Memory B cell (primary cell): ENCODE results near the gene AGBL1.

Experiments
- ATAC-seq: fragments of 150-1000 bp; cut with Tn5 transposase; 2 replicates; pipeline ENCODE4 v1.10.0; 2021; ENCODE audit warnings: low read depth, mild to moderate bottlenecking, moderate library complexity
- DNase-seq, 2 donors: peaks; one replicate each; pipeline ENCODE4 v3.0.0; 2022; ENCODE audit warnings: low spot score in 2 of 2
- H3K27ac Mint-ChIP-seq: one replicate; pipeline ENCODE4 v1.8.0; 2022; ENCODE audit warnings: mild to moderate bottlenecking, moderate library complexity, mixed read lengths
- H3K27me3 Mint-ChIP-seq: one replicate; pipeline ENCODE4 v1.8.0; 2022; ENCODE audit warnings: mixed read lengths
- H3K36me3 Mint-ChIP-seq: one replicate; pipeline ENCODE4 v1.8.0; 2022; ENCODE audit warnings: mild to moderate bottlenecking, mixed read lengths
- H3K4me1 Mint-ChIP-seq: one replicate; pipeline ENCODE4 v1.8.0; 2022; ENCODE audit warnings: mixed read lengths
- H3K4me3 Mint-ChIP-seq: one replicate; pipeline ENCODE4 v1.8.0; 2022; ENCODE audit warnings: mild to moderate bottlenecking, moderate library complexity, mixed read lengths
- H3K9me3 Mint-ChIP-seq: one replicate; pipeline ENCODE4 v1.8.0; 2022; ENCODE audit warnings: mixed read lengths

AGBL1 gene

GRCh38 chr15:86317384-86317740, 237.7 kb downstream of the AGBL1 start:
- peaks cover 10% of the 10 kb centered on the region for H3K9me3 Mint-ChIP-seq
- no peaks in the 10 kb centered on the region for H3K4me1 Mint-ChIP-seq
- no peaks in the 10 kb centered on the region for H3K27me3 Mint-ChIP-seq
- DNase-seq, result no peak
- no peak overlapping the region for H3K27ac Mint-ChIP-seq
- no peak for ATAC-seq
- H3K36me3 Mint-ChIP-seq, result no peaks in the 10 kb centered on the region
- H3K4me3 Mint-ChIP-seq, result no peak overlapping the region

- no peak overlapping the region for H3K4me3 Mint-ChIP-seq
- H3K27ac Mint-ChIP-seq, result no peak overlapping the region
- ATAC-seq, result no peak
- no peaks in the 10 kb centered on the region for H3K36me3 Mint-ChIP-seq
- no peak for DNase-seq
- peaks cover 4% of the 10 kb centered on the region for H3K27me3 Mint-ChIP-seq
- peaks cover 7% of the 10 kb centered on the region for H3K9me3 Mint-ChIP-seq
- H3K4me1 Mint-ChIP-seq, result no peaks in the 10 kb centered on the region
Measured at GRCh38 chr15:86322629-86323028, 243.0 kb downstream of the AGBL1 start.

- Mint-ChIP-seq H3K27ac (no peak overlapping the region), H3K4me3 (no peak overlapping the region), H3K27me3 (peaks cover 4% of the 10 kb centered on the region), H3K9me3 (peaks cover 3% of the 10 kb centered on the region), H3K36me3 (no peaks in the 10 kb centered on the region), H3K4me1 (no peaks in the 10 kb centered on the region)
- ATAC-seq (no peak), DNase-seq (no peak)
Measured at GRCh38 chr15:86327230-86327865, 247.7 kb downstream of the AGBL1 start.

GRCh38 chr15:86328658-86329057, 249.0 kb downstream of the AGBL1 start:
- H3K9me3 Mint-ChIP-seq, result peaks cover 3% of the 10 kb centered on the region
- no peaks in the 10 kb centered on the region for H3K4me1 Mint-ChIP-seq
- H3K27me3 Mint-ChIP-seq, result peaks cover 4% of the 10 kb centered on the region
- no peak overlapping the region for H3K27ac Mint-ChIP-seq
- DNase-seq, result no peak
- no peaks in the 10 kb centered on the region for H3K36me3 Mint-ChIP-seq
- ATAC-seq, result no peak
- H3K4me3 Mint-ChIP-seq, result no peak overlapping the region

- no peak for ATAC-seq
- DNase-seq, result no peak
- Mint-ChIP-seq H3K36me3 (no peaks in the 10 kb centered on the region), H3K9me3 (peaks cover 3% of the 10 kb centered on the region), H3K4me1 (no peaks in the 10 kb centered on the region), H3K27me3 (peaks cover 4% of the 10 kb centered on the region), H3K27ac (no peak overlapping the region), H3K4me3 (no peak overlapping the region)
Measured at GRCh38 chr15:86329311-86330013, 249.8 kb downstream of the AGBL1 start.

GRCh38 chr15:86333819-86334218, 254.1 kb downstream of the AGBL1 start:
- no peaks in the 10 kb centered on the region for H3K36me3 Mint-ChIP-seq
- ATAC-seq (no peak), DNase-seq (no peak)
- H3K27ac Mint-ChIP-seq, result no peak overlapping the region
- no peaks in the 10 kb centered on the region for H3K4me1 Mint-ChIP-seq
- no peaks in the 10 kb centered on the region for H3K27me3 Mint-ChIP-seq
- peaks cover 5% of the 10 kb centered on the region for H3K9me3 Mint-ChIP-seq
- H3K4me3 Mint-ChIP-seq, result no peak overlapping the region

GRCh38 chr15:86336051-86336788, 256.5 kb downstream of the AGBL1 start:
- DNase-seq (no peak), ATAC-seq (no peak)
- Mint-ChIP-seq H3K27me3 (no peaks in the 10 kb centered on the region), H3K9me3 (peaks cover 6% of the 10 kb centered on the region), H3K36me3 (no peaks in the 10 kb centered on the region), H3K4me3 (no peak overlapping the region), H3K27ac (no peak overlapping the region), H3K4me1 (no peaks in the 10 kb centered on the region)

- Mint-ChIP-seq H3K9me3 (peaks cover 6% of the 10 kb centered on the region), H3K4me1 (no peaks in the 10 kb centered on the region), H3K27me3 (no peaks in the 10 kb centered on the region), H3K27ac (no peak overlapping the region), H3K4me3 (no peak overlapping the region), H3K36me3 (no peaks in the 10 kb centered on the region)
- DNase-seq, result no peak
- no peak for ATAC-seq
Measured at GRCh38 chr15:86337071-86337470, 257.4 kb downstream of the AGBL1 start.

- Mint-ChIP-seq H3K36me3 (no peaks in the 10 kb centered on the region), H3K9me3 (peaks cover 1% of the 10 kb centered on the region), H3K27me3 (no peaks in the 10 kb centered on the region), H3K4me3 (no peak overlapping the region), H3K27ac (no peak overlapping the region), H3K4me1 (no peaks in the 10 kb centered on the region)
- ATAC-seq (no peak), DNase-seq (no peak)
Measured at GRCh38 chr15:86347245-86347644, 267.6 kb downstream of the AGBL1 start.

GRCh38 chr15:86349565-86349964, 269.9 kb downstream of the AGBL1 start:
- peaks cover 5% of the 10 kb centered on the region for H3K9me3 Mint-ChIP-seq
- H3K36me3 Mint-ChIP-seq, result no peaks in the 10 kb centered on the region
- no peaks in the 10 kb centered on the region for H3K27me3 Mint-ChIP-seq
- no peak overlapping the region for H3K27ac Mint-ChIP-seq
- no peaks in the 10 kb centered on the region for H3K4me1 Mint-ChIP-seq
- ATAC-seq (no peak), DNase-seq (no peak)
- no peak overlapping the region for H3K4me3 Mint-ChIP-seq

- DNase-seq (no peak), ATAC-seq (no peak)
- peaks cover 8% of the 10 kb centered on the region for H3K9me3 Mint-ChIP-seq
- H3K4me3 Mint-ChIP-seq, result no peak overlapping the region
- no peaks in the 10 kb centered on the region for H3K36me3 Mint-ChIP-seq
- H3K27ac Mint-ChIP-seq, result no peak overlapping the region
- H3K4me1 Mint-ChIP-seq, result no peaks in the 10 kb centered on the region
- H3K27me3 Mint-ChIP-seq, result no peaks in the 10 kb centered on the region
Measured at GRCh38 chr15:86353213-86353612, 273.5 kb downstream of the AGBL1 start.

GRCh38 chr15:86355361-86355760, 275.7 kb downstream of the AGBL1 start:
- no peak overlapping the region for H3K27ac Mint-ChIP-seq
- peaks cover 7% of the 10 kb centered on the region for H3K9me3 Mint-ChIP-seq
- no peaks in the 10 kb centered on the region for H3K4me1 Mint-ChIP-seq
- no peaks in the 10 kb centered on the region for H3K36me3 Mint-ChIP-seq
- H3K4me3 Mint-ChIP-seq, result no peak overlapping the region
- ATAC-seq, result no peak
- DNase-seq, result no peak
- H3K27me3 Mint-ChIP-seq, result no peaks in the 10 kb centered on the region

GRCh38 chr15:86355801-86356200, 276.1 kb downstream of the AGBL1 start:
- no peak overlapping the region for H3K27ac Mint-ChIP-seq
- H3K27me3 Mint-ChIP-seq, result no peaks in the 10 kb centered on the region
- H3K4me1 Mint-ChIP-seq, result no peaks in the 10 kb centered on the region
- no peaks in the 10 kb centered on the region for H3K36me3 Mint-ChIP-seq
- peaks cover 7% of the 10 kb centered on the region for H3K9me3 Mint-ChIP-seq
- no peak for ATAC-seq
- no peak for DNase-seq
- no peak overlapping the region for H3K4me3 Mint-ChIP-seq

GRCh38 chr15:86362555-86362954, 282.9 kb downstream of the AGBL1 start:
- no peak overlapping the region for H3K27ac Mint-ChIP-seq
- no peaks in the 10 kb centered on the region for H3K4me1 Mint-ChIP-seq
- no peaks in the 10 kb centered on the region for H3K36me3 Mint-ChIP-seq
- DNase-seq (no peak), ATAC-seq (no peak)
- H3K27me3 Mint-ChIP-seq, result no peaks in the 10 kb centered on the region
- H3K4me3 Mint-ChIP-seq, result no peak overlapping the region
- H3K9me3 Mint-ChIP-seq, result peaks cover 6% of the 10 kb centered on the region
